ENCODE data around the gene A1CF. TPM values are rescaled to one million over a fixed set of nuclear protein-coding genes. Genes with fewer than 3 reads are reported as not detected.

The A1CF gene
- total RNA-seq, 1 donor from 2014 or later = not detected

GRCh38 chr10:50853557-50853956 is 31.9 kb downstream of the A1CF start:
- Mint-ChIP-seq H3K9me3 (no peaks in the 10 kb centered on the region), H3K27me3 (ENCODE audit: low read depth) (peaks cover 10% of the 10 kb centered on the region), H3K4me1 (ENCODE audit: low read depth) (no peaks in the 10 kb centered on the region), H3K36me3 (ENCODE audit: low read depth) (no peaks in the 10 kb centered on the region), H3K27ac (no peak overlapping the region), H3K4me3 (ENCODE audit: low read depth) (no peak overlapping the region)
- DNase-seq (ENCODE audit: low spot score) = no peak
- intact Hi-C loops (cut with micrococcal nuclease) = no loop called here

- peaks cover 3% of the 10 kb centered on the region for H3K4me1 Mint-ChIP-seq (ENCODE audit: low read depth)
- peaks cover 12% of the 10 kb centered on the region for H3K27me3 Mint-ChIP-seq (ENCODE audit: low read depth)
- no peaks in the 10 kb centered on the region for H3K9me3 Mint-ChIP-seq
- H3K27ac Mint-ChIP-seq = no peak overlapping the region
- DNase-seq (ENCODE audit: low spot score) = no peak
- H3K36me3 Mint-ChIP-seq (ENCODE audit: low read depth) = no peaks in the 10 kb centered on the region
- intact Hi-C loops (cut with micrococcal nuclease) = no loop called here
- H3K4me3 Mint-ChIP-seq (ENCODE audit: low read depth) = no peak overlapping the region
These were observed 33.3 kb downstream of the A1CF start for GRCh38 chr10:50851884-50852671.

- Mint-ChIP-seq H3K9me3 (no peaks in the 10 kb centered on the region), H3K27me3 (ENCODE audit: low read depth) (peaks cover 9% of the 10 kb centered on the region), H3K4me1 (ENCODE audit: low read depth) (peaks cover 3% of the 10 kb centered on the region), H3K36me3 (ENCODE audit: low read depth) (no peaks in the 10 kb centered on the region), H3K4me3 (ENCODE audit: low read depth) (no peak overlapping the region), H3K27ac (no peak overlapping the region)
- intact Hi-C loops (cut with micrococcal nuclease) = no loop called here
- DNase-seq (ENCODE audit: low spot score) = no peak
These were observed 34.7 kb downstream of the A1CF start for GRCh38 chr10:50850578-50851230.

GRCh38 chr10:50846753-50847152 is 38.7 kb downstream of the A1CF start:
- Mint-ChIP-seq H3K27ac (no peak overlapping the region), H3K4me1 (ENCODE audit: low read depth) (peaks cover 3% of the 10 kb centered on the region), H3K36me3 (ENCODE audit: low read depth) (no peaks in the 10 kb centered on the region), H3K27me3 (ENCODE audit: low read depth) (peaks cover 12% of the 10 kb centered on the region), H3K9me3 (no peaks in the 10 kb centered on the region), H3K4me3 (ENCODE audit: low read depth) (no peak overlapping the region)
- no peak for DNase-seq (ENCODE audit: low spot score)
- intact Hi-C loops (cut with micrococcal nuclease) = no loop called here

GRCh38 chr10:50837095-50837494 is 48.3 kb downstream of the A1CF start:
- Mint-ChIP-seq H3K36me3 (ENCODE audit: low read depth) (no peaks in the 10 kb centered on the region), H3K4me1 (ENCODE audit: low read depth) (no peaks in the 10 kb centered on the region)
- intact Hi-C loops (cut with micrococcal nuclease) = no loop called here

GRCh38 chr10:50832171-50832751 is 53.2 kb downstream of the A1CF start:
- Mint-ChIP-seq H3K4me1 (ENCODE audit: low read depth) (peaks cover 2% of the 10 kb centered on the region), H3K9me3 (no peaks in the 10 kb centered on the region), H3K27ac (no peak overlapping the region), H3K36me3 (ENCODE audit: low read depth) (no peaks in the 10 kb centered on the region), H3K27me3 (ENCODE audit: low read depth) (peaks cover 3% of the 10 kb centered on the region), H3K4me3 (ENCODE audit: low read depth) (no peak overlapping the region)
- DNase-seq (ENCODE audit: low spot score) = no peak
- intact Hi-C loops (cut with micrococcal nuclease) = no loop called here

More at GRCh38 chr10:50837095-50837494, 48.3 kb downstream of the A1CF start:
- no peaks in the 10 kb centered on the region for H3K9me3 Mint-ChIP-seq
- no peaks in the 10 kb centered on the region for H3K27me3 Mint-ChIP-seq (ENCODE audit: low read depth)
- DNase-seq (ENCODE audit: low spot score) = no peak
- no peak overlapping the region for H3K4me3 Mint-ChIP-seq (ENCODE audit: low read depth)
- no peak overlapping the region for H3K27ac Mint-ChIP-seq

- Mint-ChIP-seq H3K36me3 (ENCODE audit: low read depth) (no peaks in the 10 kb centered on the region), H3K4me1 (ENCODE audit: low read depth) (peaks cover 2% of the 10 kb centered on the region), H3K4me3 (ENCODE audit: low read depth) (no peak overlapping the region), H3K9me3 (no peaks in the 10 kb centered on the region), H3K27me3 (ENCODE audit: low read depth) (peaks cover 8% of the 10 kb centered on the region), H3K27ac (no peak overlapping the region)
- intact Hi-C loops (cut with micrococcal nuclease) = no loop called here
- DNase-seq (ENCODE audit: low spot score) = no peak
These were observed 55.4 kb downstream of the A1CF start for GRCh38 chr10:50830066-50830465.

GRCh38 chr10:50824782-50825181 is 60.6 kb downstream of the A1CF start:
- H3K4me3 Mint-ChIP-seq (ENCODE audit: low read depth) = no peak overlapping the region
- H3K27ac Mint-ChIP-seq = no peak overlapping the region
- no peaks in the 10 kb centered on the region for H3K9me3 Mint-ChIP-seq
- no peak for DNase-seq (ENCODE audit: low spot score)
- intact Hi-C loops (cut with micrococcal nuclease) = no loop called here
- H3K27me3 Mint-ChIP-seq (ENCODE audit: low read depth) = peaks cover 8% of the 10 kb centered on the region
- no peaks in the 10 kb centered on the region for H3K36me3 Mint-ChIP-seq (ENCODE audit: low read depth)
- H3K4me1 Mint-ChIP-seq (ENCODE audit: low read depth) = peaks cover 2% of the 10 kb centered on the region

- Mint-ChIP-seq H3K27me3 (ENCODE audit: low read depth) (peaks cover 8% of the 10 kb centered on the region), H3K27ac (no peak overlapping the region), H3K4me1 (ENCODE audit: low read depth) (peaks cover 2% of the 10 kb centered on the region), H3K9me3 (no peaks in the 10 kb centered on the region), H3K36me3 (ENCODE audit: low read depth) (no peaks in the 10 kb centered on the region), H3K4me3 (ENCODE audit: low read depth) (no peak overlapping the region)
- intact Hi-C loops (cut with micrococcal nuclease) = no loop called here
- no peak for DNase-seq (ENCODE audit: low spot score)
These were observed 61.6 kb downstream of the A1CF start for GRCh38 chr10:50823789-50824188.

GRCh38 chr10:50809596-50809995 is 75.8 kb downstream of the A1CF start:
- intact Hi-C loops (cut with micrococcal nuclease) = no loop called here
- no peak overlapping the region for H3K4me3 Mint-ChIP-seq (ENCODE audit: low read depth)
- DNase-seq (ENCODE audit: low spot score) = no peak
- H3K27ac Mint-ChIP-seq = no peak overlapping the region
- no peaks in the 10 kb centered on the region for H3K4me1 Mint-ChIP-seq (ENCODE audit: low read depth)
- no peaks in the 10 kb centered on the region for H3K36me3 Mint-ChIP-seq (ENCODE audit: low read depth)
- H3K9me3 Mint-ChIP-seq = no peaks in the 10 kb centered on the region
- peaks cover 9% of the 10 kb centered on the region for H3K27me3 Mint-ChIP-seq (ENCODE audit: low read depth)

GRCh38 chr10:50807851-50808776 is 77.3 kb downstream of the A1CF start:
- Mint-ChIP-seq H3K4me3 (ENCODE audit: low read depth) (no peak overlapping the region), H3K27ac (no peak overlapping the region), H3K36me3 (ENCODE audit: low read depth) (no peaks in the 10 kb centered on the region), H3K27me3 (ENCODE audit: low read depth) (peaks cover 8% of the 10 kb centered on the region), H3K4me1 (ENCODE audit: low read depth) (no peaks in the 10 kb centered on the region), H3K9me3 (no peaks in the 10 kb centered on the region)
- DNase-seq (ENCODE audit: low spot score) = no peak
- intact Hi-C loops (cut with micrococcal nuclease) = no loop called here

- no peak overlapping the region for H3K4me3 Mint-ChIP-seq (ENCODE audit: low read depth)
- no peak for DNase-seq (ENCODE audit: low spot score)
- H3K27ac Mint-ChIP-seq = no peak overlapping the region
- no peaks in the 10 kb centered on the region for H3K4me1 Mint-ChIP-seq (ENCODE audit: low read depth)
- peaks cover 11% of the 10 kb centered on the region for H3K27me3 Mint-ChIP-seq (ENCODE audit: low read depth)
- H3K9me3 Mint-ChIP-seq = no peaks in the 10 kb centered on the region
- no peaks in the 10 kb centered on the region for H3K36me3 Mint-ChIP-seq (ENCODE audit: low read depth)
- intact Hi-C loops (cut with micrococcal nuclease) = no loop called here
These were observed 79.3 kb downstream of the A1CF start for GRCh38 chr10:50805981-50806622.

Data from activated T-helper 2 cell treated with anti-CD3 and anti-CD28 coated beads, Interferon-gamma antibody, Interleukin-2, Interleukin-4, amounts not matched to agents 10 μg/mL and 5 μg/mL and 100 μg/mL, durations not matched to agents 14 hours and 24 hours and 36 hours (primary cell).